Vagina (tissue), 2 donors: Measurements from ENCODE around the gene LMBRD1. TPM values are rescaled to one million over a fixed set of nuclear protein-coding genes. Genes with fewer than 3 reads are reported as not detected.

Source experiments
- DNase-seq, 2 donors: peaks; one replicate each; pipeline ENCODE4 v3.0.0-alpha.2; 2017; ENCODE audit errors: extremely low spot score in 2 of 2
- H3K27ac ChIP-seq: fragments of 200-600 bp; sonication (generic); one replicate; pipeline ENCODE4 v1.5.1; 2019
- H3K27me3 ChIP-seq: fragments of 200-600 bp; sonication (generic); one replicate; pipeline ENCODE4 v1.5.1; 2019
- H3K36me3 ChIP-seq, 2 donors: fragments of 200-600 bp; sonication (generic); one replicate each; pipeline ENCODE4 v1.5.1; 2017 to 2019
- H3K4me1 ChIP-seq: fragments of 200-600 bp; sonication (generic); one replicate; pipeline ENCODE4 v1.5.1; 2019
- H3K4me3 ChIP-seq, 2 donors: fragments of 200-600 bp; sonication (generic); 1 replicate in 1 of 2; 2 replicates in 1 of 2; pipeline ENCODE4 v1.5.1; 2016 to 2019
- H3K9me3 ChIP-seq: fragments of 200-600 bp; sonication (generic); one replicate; pipeline ENCODE4 v1.5.1; 2019
- POLR2A ChIP-seq, 2 donors: fragments of 450-650 bp; IDR thresholded peaks; one replicate each; pipeline ENCODE4 v1.6.1; 2017; ENCODE audit warnings: antibody characterized with exemption in 2 of 2, mild to moderate bottlenecking in 2 of 2, moderate library complexity in 2 of 2
- POLR2AphosphoS5 ChIP-seq, 2 donors: sonication (generic); formaldehyde crosslinking; IDR thresholded peaks; one replicate each; pipeline ENCODE4 v1.9.0; 2017; ENCODE audit warnings: antibody characterized with exemption in 2 of 2, mild to moderate bottlenecking in 2 of 2, low read depth in 1 of 2; ENCODE audit not compliant: insufficient read depth in 1 of 2
- intact Hi-C: fragments of 100-400 bp; cut with DNase I; formaldehyde crosslinking; loops from one replicate; pipeline ENCODE4 v1.15.1; 2023
- total RNA-seq: library from RNA; depleted of rRNA; stranded (reverse); fragments of >200 nt; gene quantifications from one replicate; pipeline ENCODE4 v1.2.3, GENCODE V29; 2016
- TF ChIP-seq, protein P1 (sequence below), 3 experiments: fragments of 450-650 bp in 2 of 3; fragments of 200-600 bp in 1 of 3; sonication (generic) in 1 of 3; IDR thresholded peaks; one replicate each; pipeline ENCODE4 v1.5.1; 2017 to 2019; ENCODE audit warnings: antibody characterized with exemption in 3 of 3, mild to moderate bottlenecking in 2 of 3, moderate library complexity in 2 of 3

The LMBRD1 gene
- total RNA-seq, 1 donor from 2014 or later: 36.6 TPM

DNA sequence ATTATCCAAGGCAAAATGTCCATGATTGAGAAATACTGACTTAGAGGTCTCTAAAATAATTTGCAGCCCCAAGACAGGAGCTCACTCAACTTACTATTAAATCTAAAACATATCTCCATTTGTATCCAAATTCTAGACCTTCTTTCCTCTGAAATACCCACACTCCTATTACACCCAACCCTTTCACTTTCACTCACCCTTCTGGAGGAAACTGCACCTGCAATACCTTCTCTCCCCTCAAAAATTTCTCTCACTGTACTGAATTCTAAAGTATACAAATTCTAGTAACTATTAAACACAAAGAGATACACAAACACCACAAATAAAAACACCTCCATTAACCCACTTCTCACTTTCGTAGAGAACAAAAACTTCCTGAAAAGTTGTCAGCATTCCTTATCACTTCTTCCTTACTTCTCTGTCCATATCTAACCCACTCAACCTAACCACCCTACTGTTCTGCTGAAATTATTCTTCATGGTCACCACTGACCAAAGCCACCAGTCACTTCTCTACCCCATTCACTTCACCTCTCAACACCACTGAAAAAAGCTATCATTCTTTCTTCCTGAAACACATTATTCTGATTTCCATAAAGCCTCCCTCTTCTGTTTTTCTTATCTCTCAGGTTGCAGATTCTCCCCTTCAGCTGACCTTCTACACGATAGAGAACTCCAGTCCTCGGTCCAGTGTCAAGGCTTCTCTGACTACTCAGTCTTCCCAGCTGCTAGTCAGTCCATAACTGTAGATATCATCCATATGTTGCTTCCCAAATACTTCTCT lies 12.0 kb downstream of the LMBRD1 start:
- TF ChIP-seq, protein P1, sequence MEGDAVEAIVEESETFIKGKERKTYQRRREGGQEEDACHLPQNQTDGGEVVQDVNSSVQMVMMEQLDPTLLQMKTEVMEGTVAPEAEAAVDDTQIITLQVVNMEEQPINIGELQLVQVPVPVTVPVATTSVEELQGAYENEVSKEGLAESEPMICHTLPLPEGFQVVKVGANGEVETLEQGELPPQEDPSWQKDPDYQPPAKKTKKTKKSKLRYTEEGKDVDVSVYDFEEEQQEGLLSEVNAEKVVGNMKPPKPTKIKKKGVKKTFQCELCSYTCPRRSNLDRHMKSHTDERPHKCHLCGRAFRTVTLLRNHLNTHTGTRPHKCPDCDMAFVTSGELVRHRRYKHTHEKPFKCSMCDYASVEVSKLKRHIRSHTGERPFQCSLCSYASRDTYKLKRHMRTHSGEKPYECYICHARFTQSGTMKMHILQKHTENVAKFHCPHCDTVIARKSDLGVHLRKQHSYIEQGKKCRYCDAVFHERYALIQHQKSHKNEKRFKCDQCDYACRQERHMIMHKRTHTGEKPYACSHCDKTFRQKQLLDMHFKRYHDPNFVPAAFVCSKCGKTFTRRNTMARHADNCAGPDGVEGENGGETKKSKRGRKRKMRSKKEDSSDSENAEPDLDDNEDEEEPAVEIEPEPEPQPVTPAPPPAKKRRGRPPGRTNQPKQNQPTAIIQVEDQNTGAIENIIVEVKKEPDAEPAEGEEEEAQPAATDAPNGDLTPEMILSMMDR (IDR thresholded peaks at IDR 0.05): no peak
- TF ChIP-seq POLR2A (IDR thresholded peaks at IDR 0.05): no peak
- Histone ChIP-seq H3K27ac (no peak overlapping the region), H3K27me3 (no peaks in the 10 kb centered on the region), H3K9me3 (no peaks in the 10 kb centered on the region), H3K36me3 (peaks cover 0 to 4% of the 10 kb centered on the region in 2 donors), H3K4me3 (no peak overlapping the region), H3K4me1 (no peaks in the 10 kb centered on the region)
- intact Hi-C loops: no loop called here
- no peak for DNase-seq

DNA sequence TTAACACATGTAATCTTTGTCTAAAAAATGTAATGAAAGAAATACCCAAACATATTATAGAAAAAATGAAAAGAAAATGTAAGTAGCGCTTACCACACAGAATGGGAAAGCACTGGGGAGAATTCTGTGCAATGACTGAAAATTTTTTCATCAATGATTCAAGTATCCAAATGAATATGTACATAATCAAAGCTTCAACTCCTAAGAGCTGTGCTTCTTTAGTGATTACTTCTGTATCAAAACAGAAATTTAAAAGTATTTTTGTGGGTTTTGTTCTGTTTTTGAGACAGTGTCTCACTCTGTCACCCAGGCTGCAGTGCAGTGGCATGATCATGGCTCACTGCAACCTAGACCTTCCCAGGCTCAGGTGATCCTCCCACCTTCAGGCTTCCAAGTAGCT lies 13.7 kb downstream of the LMBRD1 start:
- no peak for DNase-seq
- H3K27me3 ChIP-seq: no peaks in the 10 kb centered on the region
- H3K9me3 ChIP-seq: no peaks in the 10 kb centered on the region
- intact Hi-C loops: no loop called here
- TF ChIP-seq POLR2AphosphoS5 (IDR thresholded peaks at IDR 0.05; ENCODE audit: insufficient read depth in 1 of 2, low read depth in 1 of 2): no peak
- TF ChIP-seq, protein P1 (IDR thresholded peaks at IDR 0.05): no peak
- no peak for TF ChIP-seq POLR2A (IDR thresholded peaks at IDR 0.05)
- H3K4me1 ChIP-seq: no peaks in the 10 kb centered on the region
- no peak overlapping the region for H3K27ac ChIP-seq
- H3K36me3 ChIP-seq: no peaks in the 10 kb centered on the region
- H3K4me3 ChIP-seq: no peak overlapping the region

DNA sequence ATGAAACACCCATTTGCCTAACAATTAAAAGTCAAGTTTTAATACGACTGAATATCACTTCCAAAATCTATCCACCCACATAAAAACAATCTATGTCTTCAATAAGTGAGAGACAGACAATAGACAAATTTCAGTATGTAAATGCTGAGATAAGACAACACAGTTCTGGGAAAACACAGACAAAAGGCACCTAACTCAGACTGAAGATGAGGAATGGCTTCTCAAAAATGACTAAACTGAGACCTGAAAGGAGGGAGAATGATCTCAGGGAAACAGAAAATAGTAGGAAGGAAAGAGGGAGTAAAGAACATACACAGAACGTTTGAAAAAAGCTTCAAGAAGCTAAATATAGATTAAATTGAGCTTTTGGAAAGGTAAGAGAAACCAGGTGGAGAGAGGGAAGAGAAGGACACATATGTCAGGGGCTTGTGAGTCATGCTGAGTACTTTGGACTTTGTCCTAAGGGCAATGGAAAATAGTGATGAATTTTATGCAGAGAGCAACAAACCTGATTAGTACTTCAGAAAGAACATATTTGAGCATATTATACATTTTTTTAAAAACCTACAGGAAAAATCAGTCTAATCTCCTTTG lies 16.1 kb downstream of the LMBRD1 start:
- H3K4me3 ChIP-seq: no peak overlapping the region
- no peak for TF ChIP-seq POLR2A (IDR thresholded peaks at IDR 0.05)
- no peak for TF ChIP-seq POLR2AphosphoS5 (IDR thresholded peaks at IDR 0.05; ENCODE audit: insufficient read depth in 1 of 2, low read depth in 1 of 2)
- H3K4me1 ChIP-seq: no peaks in the 10 kb centered on the region
- H3K27ac ChIP-seq: no peak overlapping the region
- no peak for DNase-seq
- no peaks in the 10 kb centered on the region for H3K36me3 ChIP-seq
- H3K9me3 ChIP-seq: no peaks in the 10 kb centered on the region
- no peaks in the 10 kb centered on the region for H3K27me3 ChIP-seq
- intact Hi-C loops: no loop called here

DNA sequence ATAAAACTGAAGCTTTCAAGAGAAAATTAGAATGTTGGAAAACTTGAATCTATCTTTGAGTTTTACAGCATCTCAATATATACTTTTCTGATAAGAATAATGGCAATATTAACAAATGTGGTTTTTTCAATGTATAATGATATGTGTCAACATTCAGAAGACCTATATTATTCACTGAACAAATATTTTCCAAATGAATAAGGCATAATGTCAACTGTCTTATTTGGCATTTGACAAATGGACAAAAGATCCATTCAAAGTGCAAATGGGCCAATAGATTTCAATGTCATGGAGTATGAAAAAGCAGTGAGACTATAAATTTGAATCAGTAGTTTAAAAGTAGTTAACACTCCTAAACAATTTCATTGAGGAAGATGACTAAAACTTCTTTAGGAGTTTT lies 20.9 kb downstream of the LMBRD1 start:
- Histone ChIP-seq H3K4me1 (no peaks in the 10 kb centered on the region), H3K9me3 (no peaks in the 10 kb centered on the region), H3K36me3 (no peaks in the 10 kb centered on the region), H3K27me3 (no peaks in the 10 kb centered on the region), H3K4me3 (no peak overlapping the region), H3K27ac (no peak overlapping the region)
- no peak for DNase-seq
- TF ChIP-seq POLR2A (IDR thresholded peaks at IDR 0.05): no peak
- TF ChIP-seq, protein P1 (IDR thresholded peaks at IDR 0.05): no peak
- no peak for TF ChIP-seq POLR2AphosphoS5 (IDR thresholded peaks at IDR 0.05; ENCODE audit: insufficient read depth in 1 of 2, low read depth in 1 of 2)
- intact Hi-C loops: no loop called here

DNA sequence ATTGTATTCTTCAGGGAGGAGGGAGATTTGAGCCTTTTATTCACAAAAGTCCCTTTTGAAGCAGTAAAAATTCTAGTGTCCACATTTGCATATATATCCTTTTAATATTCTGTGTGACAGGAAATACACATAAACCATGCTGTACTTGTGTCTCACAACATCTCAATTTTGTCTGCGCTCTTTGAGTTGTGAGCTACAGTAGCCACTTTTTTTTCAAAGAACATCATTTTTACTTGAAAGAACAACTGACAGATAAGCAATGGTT lies 21.3 kb downstream of the LMBRD1 start:
- no peak for DNase-seq
- Histone ChIP-seq H3K4me3 (no peak overlapping the region), H3K27me3 (no peaks in the 10 kb centered on the region), H3K9me3 (no peaks in the 10 kb centered on the region), H3K27ac (no peak overlapping the region), H3K4me1 (no peaks in the 10 kb centered on the region), H3K36me3 (no peaks in the 10 kb centered on the region)
- intact Hi-C loops: no loop called here
- TF ChIP-seq, protein P1 (IDR thresholded peaks at IDR 0.05): no peak
- TF ChIP-seq POLR2AphosphoS5 (IDR thresholded peaks at IDR 0.05; ENCODE audit: insufficient read depth in 1 of 2, low read depth in 1 of 2): no peak
- no peak for TF ChIP-seq POLR2A (IDR thresholded peaks at IDR 0.05)
